ENCODE data around the gene RTF1.

GRCh38 chr15:41474941-41475340 lies 58.0 kb downstream of the RTF1 start:
- TF ChIP-seq ZNF184 (tag by site-specific recombination; IDR thresholded peaks at IDR 0.05) (no peak), ZXDB (tag by site-specific recombination; IDR thresholded peaks at IDR 0.05) (no peak), ZSCAN18 (tag by site-specific recombination; IDR thresholded peaks at IDR 0.05) (no peak), CTCF (tag by site-specific recombination; IDR thresholded peaks at IDR 0.05) (no peak), KLF9 (tag by site-specific recombination; IDR thresholded peaks at IDR 0.05; ENCODE audit: low read depth) (no peak), PBX3 (CRISPR knock-in tag; IDR thresholded peaks at IDR 0.05) (no peak), ZBTB7A (tag by site-specific recombination; IDR thresholded peaks at IDR 0.05; ENCODE audit: low read depth) (no peak)

Measured in HEK293 (cell line).